Inflammatory macrophage (primary cell): ENCODE measurements around the gene STT3A.

Source experiments
- DNase-seq, 2 donors: peaks; one replicate each; pipeline ENCODE4 v3.0.0-alpha.2; 2020 to 2022

Gene STT3A

DNA sequence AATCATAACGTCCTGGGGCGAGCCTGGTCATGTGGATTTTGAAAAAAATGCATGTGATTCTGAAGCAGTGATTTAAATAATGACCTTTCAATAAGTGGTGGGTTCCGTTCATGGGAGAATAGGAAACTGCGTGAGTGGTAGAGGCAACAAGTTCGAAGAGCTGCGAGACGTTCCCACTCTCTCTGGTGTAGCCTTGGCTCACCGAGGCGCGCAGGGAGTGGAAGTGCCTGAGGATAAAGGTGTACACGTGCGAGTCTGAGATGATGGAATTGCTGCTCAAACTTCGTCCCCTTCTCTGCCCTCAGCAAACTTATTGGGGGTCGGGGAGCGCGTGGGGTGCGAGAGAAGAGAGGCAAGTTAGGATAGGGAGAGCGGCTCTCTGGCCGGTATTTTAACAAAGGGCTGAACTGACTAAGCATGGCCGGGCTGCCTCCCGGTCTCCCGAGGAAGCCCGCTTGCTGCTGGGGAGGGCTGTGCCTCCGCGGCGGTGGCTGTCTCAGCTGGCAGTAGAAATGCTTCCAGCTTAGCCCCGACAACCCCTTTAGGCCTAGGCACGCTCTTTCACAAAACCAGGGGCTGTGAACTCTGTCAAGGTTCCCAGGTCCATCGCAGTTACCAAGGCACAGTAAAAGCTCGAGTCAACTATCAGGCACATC lies 875 bp upstream of the STT3A start:
- peak; percentile 74 to 75 for DNase-seq

DNA sequence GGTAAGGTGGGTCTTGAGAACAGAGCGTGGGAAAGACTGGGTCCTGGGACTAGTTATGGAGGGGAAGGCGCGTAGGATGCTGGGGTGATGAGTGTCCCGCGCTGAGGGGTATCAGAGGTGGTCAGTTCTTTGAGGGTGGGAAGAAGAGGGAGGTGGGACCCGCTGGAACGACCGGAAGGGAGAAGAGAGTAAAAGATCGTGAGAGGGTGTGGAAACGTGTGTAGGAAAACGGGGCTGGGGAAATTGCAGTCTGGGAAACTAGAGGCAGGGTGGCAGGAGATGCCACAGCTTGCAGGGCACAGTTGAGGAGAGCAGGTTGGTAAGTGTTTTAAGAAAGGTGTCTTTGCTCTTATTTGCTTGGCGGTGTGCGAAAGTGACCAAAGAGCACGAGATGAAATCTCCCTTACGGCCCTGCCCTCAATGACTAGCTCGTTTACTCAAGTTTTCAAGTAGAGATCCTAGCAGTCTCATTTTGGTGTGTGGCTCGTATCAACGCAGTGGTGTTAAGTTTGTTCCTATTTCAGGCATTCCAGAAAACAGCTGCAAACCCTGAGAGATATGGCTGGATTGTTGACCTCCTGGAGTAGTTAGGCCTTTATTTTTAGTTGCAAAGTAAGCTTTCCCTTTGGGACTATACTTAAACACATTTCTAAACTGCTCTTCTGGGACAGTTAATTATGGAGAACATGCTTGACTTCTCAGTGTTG lies 615 bp downstream of the STT3A start:
- peak; percentile 14 to 20 for DNase-seq

DNA sequence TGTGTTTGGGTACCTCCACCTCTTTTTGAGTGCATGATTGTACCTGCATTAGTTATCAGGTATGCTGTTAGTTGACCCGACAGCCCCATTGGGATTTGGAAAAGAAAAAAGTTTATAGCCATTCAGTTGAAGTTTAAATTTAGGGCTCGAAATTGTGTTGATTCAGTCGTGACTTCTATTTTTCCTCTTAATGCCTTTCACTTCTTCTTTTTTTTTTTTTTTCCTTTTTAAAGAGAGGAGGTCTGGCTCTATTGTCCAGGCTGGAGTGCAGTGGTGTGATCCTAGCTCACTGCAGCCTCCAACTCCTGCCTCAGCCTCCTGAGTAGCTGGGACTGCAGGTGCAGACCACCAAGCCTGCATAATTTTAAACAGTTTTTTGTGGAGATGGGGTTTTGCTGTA lies 2.3 kb downstream of the STT3A start:
- peak in 1 of 2 donors; percentile 3 for DNase-seq

DNA sequence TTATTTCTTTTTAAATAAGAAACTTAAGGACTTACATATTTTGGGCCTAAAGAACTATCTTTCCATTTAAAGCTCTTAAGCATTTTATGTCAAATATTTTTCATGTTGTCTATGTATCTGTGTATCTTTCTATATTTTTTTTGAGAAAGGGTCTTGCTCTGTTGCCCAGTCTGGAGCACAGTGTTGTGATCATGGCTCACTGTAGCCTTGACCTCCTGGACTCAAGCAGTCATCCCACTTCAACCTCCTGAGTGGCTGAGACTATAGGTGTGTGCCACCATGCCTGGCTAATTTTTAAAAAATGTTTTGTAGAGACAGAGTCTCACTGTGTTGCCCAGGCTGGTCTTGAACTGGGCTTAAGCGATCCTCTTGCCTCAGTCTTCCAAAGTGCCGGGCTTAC lies 8.0 kb downstream of the STT3A start:
- no peak for DNase-seq

DNA sequence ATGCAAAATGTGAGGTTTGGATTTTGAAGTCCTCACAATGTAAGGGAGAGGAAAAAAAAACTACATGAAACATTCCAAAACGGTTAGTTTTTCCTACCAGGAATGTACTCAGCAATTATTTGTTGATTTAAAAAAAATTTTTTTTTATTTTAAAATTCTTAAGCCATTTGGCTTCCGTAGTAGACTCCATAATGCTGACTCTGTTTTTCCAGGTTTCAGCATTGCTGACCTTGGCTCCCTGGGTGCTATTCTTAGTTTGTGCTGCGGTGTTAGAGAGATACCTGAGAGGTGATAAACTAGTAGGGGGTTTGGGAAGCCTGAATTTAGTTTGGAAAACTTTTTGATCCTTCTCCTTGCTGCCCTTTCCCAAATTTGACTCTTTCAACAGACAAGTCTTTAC lies 10.6 kb downstream of the STT3A start:
- no peak for DNase-seq

DNA sequence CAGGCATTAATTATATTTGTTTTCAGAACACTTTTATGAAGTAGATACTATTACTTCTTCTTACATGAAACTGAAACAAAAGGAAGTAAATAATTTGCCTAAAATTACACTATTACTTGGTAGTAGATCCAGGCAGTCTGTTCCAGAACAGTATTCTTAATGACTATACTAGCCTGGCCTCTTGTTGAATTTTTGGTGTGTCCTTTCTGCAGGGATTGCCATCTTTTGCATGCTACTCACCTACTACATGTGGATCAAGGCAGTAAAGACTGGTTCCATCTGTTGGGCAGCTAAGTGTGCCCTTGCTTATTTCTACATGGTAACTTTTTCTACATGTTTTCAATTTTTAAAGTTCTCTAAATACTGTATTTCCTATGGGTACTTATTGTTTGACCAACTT lies 12.8 kb downstream of the STT3A start:
- DNase-seq: no peak

DNA sequence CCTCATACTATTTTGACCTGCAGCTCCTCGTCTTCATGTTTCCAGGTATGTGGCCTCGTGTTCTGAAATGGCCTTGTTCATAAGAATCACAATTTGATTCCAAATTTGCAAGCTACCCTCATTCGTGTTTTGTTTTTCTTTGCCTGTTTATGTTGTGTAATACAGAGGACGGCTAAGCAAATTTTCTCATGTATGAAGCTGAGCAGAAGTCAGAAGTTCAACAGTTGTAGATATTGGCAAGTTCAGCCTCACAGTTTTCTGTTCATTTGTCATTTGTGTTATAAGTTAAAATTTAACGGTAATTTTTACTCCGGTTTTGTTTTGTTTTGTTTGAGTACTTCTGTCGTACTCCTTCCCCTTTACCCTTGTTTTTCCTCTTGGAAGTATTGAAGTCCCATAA lies 16.9 kb downstream of the STT3A start:
- no peak for DNase-seq

DNA sequence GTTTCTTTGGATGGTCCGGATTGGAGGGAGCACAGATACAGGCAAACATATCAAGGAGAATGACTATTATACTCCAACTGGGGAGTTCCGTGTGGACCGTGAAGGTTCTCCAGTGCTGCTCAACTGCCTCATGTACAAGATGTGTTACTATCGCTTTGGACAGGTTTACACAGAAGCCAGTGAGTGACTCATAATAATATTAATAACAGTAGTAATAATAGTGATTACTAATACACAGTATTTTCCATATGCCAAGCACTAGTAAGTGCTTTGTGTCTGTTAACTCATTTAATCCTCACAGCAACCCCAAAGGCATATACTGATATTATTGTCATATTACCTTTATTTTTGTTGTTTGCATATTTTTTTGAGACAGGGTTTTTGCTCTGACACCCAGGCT lies 25.7 kb downstream of the STT3A start:
- DNase-seq: no peak

DNA sequence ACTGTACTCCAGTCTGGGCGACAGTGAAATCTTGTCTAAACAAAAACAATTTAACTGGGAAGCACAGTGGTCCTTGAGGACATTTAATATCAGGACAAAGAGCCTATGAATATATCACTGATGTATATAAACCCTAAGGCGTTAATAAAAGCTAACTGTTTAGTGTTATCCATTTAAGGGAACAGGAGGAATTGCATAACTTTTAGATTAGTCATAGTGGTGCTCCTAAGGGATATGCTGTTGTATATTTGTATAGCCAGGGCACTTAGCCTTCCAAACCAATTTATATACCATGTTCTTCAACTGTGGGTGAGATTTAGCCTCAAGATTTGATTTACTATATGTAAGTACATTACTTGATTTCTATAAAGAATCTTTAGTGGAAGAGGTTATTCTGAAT lies 29.3 kb downstream of the STT3A start:
- no peak for DNase-seq

DNA sequence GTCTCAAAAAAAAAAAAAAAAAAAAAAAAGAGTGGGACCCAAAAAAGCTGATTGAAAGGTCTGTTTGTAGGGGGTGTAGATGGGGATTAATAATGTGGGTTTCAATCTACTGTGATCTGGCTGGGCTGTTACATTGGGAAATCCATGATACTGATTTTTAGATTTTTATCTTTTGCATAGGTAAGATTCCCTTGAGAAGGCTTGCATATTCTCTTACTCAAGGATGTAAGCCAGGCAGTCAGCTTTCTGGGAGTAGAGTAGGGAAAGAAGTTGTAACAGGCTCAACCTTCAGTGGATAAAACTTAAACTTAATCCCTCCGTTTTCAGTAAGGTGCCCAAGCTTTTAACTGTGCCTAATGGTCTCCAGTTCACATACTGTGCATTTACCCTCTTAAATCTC lies 30.4 kb downstream of the STT3A start:
- no peak for DNase-seq

DNA sequence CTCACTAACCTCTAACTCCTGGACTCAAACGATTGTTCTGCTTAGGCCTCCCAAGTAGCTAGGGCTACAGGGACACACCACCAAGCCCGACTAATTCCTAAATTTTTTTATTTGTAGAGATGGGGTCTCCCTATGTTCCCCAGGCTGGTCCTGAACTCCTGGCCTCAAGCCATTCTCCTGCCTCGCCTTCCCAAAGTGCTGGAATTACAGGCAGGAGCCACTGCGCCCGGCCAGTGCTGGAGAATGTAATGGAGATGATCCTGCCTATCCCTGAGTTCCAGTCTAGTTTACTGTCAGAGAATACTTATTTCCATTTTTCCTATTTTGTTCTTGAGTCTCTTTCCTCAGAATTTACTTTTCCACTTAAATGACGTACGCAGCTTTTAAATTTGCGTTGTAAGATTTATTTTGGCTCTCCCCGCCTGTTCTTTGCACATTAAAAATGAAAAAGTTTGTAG lies 32.1 kb downstream of the STT3A start, which contains the start of gene CHEK1:
CHEK1 (plus strand) TSS at position 408 of the 458 bp plus-strand sequence. CDS start 1,606 bp downstream, outside the sequence.
- DNase-seq: no peak

DNA sequence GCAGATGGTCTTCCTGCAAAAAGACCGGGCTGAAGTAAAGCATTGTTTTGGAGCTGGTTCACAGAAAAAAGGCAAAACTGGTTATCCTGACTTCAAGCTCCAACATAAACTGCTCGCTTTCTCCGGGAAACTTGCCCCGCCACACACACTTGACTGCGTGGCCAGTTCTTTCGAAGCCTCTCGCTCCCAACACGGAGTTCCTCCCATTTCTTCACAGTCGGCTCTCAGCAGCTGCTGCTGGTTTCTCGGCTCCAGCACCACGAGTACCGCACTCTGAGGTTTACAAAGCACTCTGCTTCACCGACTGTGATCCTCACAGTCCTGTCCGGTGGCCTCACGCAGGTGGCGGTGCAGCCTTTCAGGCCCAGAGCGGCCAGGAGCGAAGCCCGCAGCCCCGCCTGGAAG lies 32.6 kb downstream of the STT3A start:
- no peak for DNase-seq

DNA sequence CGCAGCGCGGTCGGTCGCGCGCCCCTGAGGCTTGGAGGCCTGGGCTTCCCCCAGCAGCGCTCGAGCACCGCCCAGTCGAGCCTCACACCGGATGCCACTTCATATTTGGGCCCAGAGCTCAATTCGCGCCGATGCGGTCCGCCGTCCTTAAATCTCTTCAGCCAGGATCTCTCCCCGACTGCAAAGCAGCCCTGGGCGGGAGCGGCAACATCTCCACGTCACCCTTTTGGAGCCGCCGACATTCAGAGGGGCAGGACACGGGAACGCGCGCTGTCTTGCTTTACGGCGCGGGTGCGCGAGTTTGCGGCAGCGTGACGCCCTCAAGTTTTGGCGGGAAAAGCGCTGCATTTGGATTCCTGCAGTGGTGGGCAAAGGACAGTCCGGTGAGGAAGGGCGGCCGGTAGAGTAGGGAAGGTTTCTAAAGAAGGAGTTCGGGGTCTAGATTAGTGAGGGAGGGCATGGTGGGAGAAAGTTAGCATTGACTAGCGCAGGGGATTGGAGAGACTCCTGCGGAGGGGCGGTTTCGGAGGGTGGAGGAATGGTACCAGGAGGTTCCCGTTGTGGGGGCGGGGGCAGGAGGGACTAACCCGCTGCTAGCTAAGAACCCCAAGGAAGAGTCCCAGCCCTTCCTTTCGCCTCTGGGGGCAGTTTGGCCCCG lies 33.1 kb downstream of the STT3A start:
- DNase-seq: peak; percentile 88 to 91

DNA sequence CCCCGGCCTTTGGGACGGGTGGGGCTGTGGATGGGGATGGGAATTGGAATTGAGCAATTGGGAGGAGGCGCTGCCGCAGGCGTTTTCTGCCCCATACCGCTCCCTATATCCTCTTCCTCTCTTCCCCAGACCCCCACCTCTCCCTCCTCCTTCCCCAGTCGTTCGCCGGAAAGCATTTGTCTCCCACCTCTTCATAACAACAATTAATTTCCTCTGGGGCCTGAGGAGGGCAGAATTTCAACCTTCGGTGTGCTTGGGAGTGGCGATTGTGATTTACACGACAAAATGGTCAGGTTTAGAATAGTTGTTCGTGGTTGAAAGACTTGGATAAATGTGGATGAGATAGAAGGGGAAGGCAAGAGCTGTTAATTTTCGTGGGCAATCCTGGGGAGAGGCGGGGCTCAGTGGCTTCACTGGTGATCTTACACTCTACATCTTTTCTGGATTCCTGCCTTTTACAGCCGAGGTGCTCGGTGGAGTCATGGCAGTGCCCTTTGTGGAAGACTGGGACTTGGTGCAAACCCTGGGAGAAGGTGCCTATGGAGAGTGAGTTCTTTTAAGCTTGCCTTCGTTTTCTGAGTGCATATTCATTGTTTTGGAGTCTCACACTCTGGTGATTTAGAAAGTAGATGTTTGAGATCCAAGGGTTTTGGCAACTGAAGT lies 33.8 kb downstream of the STT3A start:
- no peak for DNase-seq

DNA sequence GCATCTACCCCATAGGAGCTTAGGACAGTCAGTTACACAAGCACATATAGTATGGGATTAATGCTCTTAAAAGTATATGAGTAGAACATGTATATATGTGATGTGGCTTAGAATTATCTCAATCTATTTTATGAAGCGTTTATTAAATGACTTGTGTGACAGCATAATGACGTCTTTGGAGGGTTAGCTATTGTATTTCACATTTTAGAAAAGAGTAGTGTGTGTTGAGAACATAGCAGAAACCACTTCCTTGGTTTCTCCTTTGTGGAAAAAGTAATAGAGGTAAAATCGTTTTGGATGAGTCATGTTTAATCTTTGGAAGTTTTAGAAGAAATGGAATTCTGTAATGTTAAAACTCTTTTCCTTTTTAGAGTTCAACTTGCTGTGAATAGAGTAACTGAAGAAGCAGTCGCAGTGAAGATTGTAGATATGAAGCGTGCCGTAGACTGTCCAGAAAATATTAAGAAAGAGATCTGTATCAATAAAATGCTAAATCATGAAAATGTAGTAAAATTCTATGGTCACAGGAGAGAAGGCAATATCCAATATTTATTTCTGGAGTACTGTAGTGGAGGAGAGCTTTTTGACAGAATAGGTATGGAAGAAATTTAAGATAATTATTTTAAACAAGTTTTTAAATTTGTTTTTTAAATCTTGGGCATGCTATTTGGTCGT lies 34.7 kb downstream of the STT3A start:
- DNase-seq: no peak

DNA sequence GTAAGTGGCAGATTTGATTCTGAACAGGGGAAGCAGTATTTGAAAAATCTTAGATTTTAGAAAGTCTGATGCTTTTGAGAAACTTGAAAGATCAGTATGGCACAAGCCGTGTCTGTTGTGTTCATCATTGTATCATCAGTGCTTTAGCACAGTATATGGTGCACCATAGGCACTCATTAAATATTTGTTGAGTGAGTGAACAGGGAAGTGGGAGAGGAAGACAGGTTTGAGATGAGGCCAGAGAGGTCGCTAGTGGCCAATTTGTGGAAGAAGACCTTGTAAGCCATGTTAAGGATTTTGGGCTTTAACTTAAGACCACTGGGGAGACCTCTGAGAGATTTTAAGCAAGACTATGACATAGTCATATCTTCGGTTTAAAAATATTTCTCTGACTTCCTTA lies 45.2 kb downstream of the STT3A start:
- no peak for DNase-seq

DNA sequence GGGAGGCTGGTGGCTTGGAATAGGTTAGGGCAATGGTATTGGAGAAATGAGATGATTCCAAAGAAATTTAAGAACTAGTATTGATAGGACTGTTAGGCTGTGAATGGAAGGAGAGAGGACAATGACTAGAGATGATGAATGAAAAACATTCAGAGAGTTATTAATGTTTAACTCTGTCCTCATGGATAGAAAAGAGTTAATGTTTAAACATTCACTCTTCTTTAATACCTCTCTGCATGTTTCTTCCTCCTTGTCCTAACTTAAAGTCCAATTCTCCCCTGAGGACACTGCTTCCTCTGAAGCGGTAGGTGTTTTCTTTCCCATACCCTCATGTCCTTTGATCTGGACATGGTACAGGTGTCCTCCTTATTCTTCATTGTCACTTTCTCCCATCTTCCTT lies 45.7 kb downstream of the STT3A start:
- no peak for DNase-seq

DNA sequence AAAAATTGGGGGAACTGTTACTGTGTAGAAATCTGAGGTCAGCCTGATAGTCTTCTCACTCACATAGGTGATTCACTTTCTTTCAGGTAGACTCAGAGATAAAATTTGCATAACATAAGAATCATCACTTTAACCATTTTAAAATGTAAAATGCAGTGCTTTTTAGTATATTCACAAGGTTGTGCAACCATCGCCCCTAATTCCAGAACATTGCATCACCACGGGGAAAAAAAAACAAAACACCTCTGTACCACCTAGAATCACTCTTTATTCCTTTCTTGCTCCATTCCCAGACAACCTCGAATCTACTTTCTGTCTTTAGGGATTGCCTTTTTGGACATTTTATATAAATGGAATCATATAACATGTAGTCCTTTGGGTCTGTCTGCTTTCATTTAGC lies 53.2 kb downstream of the STT3A start:
- no peak for DNase-seq

DNA sequence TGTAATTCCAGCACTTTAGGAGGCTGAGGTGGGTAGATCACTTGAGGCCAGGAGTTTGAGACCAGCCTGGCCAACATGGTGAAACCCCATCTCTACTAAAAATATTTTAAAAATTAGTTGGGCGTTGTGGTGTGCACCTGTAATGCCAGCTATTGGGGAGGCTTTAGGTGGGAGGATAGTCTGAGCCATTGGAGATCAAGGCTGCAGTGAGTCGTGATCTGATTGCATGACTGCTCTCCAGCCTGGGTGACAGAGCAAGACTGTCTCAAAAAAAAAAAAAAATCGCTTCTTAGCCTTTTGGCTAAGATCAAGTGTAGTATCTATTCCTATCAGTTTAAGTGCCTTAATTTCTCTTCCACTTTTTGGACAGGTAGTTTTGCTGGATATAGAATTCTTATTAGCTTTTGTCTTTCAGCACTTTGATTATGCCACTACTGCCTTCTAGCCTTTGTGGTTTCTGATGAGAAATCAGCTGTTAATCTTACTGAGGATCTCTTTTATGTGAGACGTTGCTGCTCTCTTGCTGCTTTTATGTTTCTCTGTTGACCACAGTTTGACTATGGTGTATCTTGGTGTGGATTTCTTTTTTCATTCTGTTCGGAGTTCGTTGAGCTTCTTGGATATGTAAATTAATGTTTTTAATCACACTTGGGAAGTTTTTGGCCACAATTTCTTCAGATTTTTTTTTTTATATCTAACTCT lies 57.0 kb downstream of the STT3A start:
- no peak for DNase-seq

DNA sequence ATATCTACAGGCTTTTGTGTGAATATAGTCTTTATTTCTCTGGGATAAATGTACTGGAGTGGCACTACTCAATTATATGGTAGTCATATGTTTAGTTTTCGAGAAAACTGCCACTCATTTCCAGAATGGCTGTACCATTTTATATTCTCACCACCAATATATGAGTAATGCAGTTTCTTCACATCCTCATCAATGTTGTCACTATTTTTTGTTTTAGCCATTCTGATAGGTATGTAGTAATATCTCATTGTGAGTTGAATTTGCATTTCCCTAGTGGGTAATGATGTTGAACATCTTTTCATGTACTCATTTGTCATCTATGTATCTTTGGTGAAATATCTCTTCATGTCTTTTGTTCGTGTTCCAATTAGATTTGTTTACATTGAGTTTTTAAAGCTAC lies 70.0 kb downstream of the STT3A start:
- DNase-seq: no peak

DNA sequence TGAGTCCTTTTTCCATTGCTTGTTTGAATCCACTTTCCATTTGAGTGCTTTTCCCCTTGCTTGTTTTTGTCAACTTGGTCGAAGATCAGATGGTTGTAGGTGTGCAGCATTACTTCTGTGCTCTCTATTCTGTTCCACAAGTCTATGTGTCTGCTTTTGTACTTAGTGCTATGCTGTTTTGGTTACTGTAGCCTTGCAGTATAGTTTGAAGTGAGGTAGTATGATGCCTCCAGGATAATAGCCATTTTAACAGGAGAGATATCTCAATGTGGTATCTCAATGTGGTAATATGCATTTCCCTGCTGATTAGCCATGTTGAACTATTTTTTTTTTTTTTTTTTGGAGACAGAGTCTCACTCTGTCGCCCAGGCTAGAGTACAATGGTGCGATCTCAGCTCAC lies 71.3 kb downstream of the STT3A start:
- DNase-seq: no peak

DNA sequence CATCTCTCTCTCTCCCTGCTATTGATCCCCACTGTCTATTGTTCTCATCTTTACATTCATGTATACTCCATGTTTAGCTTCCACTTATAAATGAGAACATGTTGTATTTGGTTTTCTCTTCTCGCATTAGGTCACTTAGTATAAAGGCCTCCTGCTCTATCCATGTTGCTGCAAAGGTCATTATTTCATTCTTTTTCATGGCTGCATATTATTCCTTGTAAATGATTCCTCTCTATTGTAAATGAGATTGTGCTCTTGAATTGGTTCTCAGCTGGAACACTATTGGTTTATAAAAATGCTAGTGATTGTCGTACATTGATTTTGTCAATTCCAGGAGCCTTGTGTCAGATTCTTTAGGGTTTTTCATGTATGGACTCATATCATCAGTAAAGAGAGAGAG lies 74.5 kb downstream of the STT3A start:
- DNase-seq: no peak
